SW480 (cell line): ENCODE measurements around the gene FOXP1.

ENCODE experiments used
- DNase-seq: peaks from one replicate; pipeline ENCODE4 v3.0.0-alpha.2; 2016; ENCODE audit warnings: low spot score

Gene FOXP1

DNA sequence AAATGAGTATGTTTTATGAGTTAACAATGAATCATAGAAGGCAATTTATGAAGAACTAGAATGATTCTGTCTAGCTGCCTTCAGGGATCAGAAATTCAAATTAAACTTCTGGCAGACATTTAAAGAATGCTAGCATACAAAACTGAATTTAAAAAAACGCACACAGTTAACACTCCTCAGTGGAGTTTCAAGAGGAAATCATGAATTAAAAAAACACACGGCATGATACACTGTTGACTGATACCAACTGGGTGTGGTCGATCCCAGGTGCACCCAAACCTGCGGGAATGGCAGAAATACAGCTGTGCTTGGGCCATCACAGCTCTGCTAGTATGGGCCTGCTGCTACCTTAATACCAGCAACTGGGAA, 526.0 kb downstream of the FOXP1 start:
- DNase-seq: peak; percentile 44

DNA sequence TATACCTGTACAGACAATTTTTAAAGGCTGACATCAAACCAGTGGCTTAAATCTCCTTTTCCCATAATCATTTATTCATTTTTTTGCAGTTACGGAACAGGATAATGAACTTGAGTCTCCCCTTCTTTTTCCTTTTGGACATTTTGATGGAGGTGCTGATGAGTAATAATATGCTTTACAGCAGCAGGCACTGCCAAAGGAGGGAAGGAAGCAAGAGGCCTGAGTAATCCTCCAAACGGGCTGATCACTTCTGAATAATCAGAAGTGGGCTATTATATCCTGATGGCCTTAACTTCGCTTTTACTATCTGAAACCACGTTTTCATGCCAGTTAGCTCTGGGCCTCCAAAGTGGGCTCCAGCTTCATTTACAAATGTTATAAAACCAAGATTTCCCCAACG, 527.2 kb downstream of the FOXP1 start:
- no peak for DNase-seq

DNA sequence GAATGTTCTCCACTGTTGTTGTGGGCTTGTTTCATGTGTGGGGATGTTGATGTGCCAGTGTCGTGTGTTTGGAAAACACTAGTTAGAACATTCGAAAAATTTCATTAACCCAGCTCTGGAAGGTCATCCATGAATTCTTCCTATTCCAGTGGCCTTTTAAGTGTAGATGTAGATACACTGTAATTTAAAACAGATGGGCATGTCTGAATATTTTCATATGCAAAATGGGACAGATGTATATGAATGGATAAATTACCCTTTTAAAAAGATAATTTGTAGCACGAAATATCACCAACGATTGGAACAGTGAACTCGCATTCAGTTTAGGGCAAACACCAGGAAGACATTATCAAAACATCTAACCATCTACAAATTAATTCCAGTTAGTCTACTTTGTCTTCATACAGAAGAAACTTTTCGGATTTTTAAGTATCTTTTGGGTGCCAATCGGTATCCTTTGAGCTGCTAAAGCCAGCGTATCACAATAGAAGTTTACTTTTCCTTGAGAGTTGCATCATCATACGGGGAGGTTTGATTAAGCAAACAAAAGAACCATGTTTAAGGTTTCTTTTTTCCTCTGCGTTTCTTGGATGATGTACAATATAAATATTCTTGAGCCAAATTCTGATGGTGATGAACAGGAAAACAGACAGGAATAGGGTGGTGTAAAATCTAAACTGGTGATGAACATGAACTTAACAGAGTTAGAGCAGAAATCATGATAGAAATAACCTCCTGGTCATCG, 528.1 kb downstream of the FOXP1 start:
- no peak for DNase-seq

DNA sequence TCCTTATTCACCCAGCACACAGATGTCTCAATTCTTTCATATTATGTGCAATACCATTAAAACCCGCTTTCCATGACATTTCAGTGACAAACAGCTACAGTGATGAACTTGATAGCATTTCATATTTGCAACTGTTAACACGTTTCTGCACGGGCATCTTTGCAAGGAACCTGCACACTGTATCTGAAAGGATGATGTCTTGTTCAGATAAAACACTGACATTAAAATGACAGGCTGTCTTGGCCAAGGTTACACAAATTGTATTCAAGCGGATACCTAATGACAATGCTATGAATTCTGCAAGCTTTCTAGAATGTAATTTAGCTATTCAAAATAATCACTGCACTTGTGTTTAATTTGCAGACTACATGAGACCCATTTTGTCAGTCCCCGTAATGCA, 529.2 kb downstream of the FOXP1 start:
- no peak for DNase-seq

DNA sequence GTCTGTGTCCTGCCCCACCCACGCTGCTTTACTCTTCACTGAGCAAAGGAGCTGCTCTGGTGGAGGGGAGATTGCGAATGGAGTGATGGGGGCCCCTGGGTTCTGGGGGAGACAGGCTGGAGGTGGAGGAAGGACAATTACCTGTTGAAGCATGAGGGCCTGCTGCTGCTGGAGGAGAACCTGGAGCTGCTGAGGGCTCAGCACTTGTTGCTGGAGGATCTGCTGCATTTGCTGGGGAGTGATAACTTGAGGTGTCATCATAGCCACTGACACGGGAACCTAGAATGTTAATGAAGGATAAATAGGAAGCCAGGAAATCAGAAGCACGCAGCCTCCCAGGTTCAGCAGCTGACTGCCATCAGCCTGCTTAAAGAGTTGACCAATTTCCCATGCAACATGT, 530.0 kb downstream of the FOXP1 start:
- DNase-seq: no peak

DNA sequence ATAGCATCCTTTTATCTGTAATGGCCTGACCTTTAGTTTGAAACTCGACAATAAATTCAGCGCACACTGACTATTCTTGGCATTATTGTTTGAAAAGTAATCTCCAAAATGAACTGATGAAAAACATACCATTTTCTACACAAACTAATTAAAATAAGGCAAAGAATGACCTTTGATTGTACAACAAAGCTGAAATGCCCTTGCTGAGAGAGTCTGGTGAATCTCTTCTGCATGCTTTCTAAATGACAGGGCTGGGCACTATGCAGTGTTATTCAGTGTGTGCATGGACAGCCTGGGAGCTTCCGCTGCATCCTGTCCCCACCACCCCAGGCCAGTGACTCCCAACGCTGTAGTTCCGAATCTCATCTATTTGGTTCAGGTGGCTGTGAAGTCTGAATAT, 530.8 kb downstream of the FOXP1 start:
- DNase-seq: no peak

DNA sequence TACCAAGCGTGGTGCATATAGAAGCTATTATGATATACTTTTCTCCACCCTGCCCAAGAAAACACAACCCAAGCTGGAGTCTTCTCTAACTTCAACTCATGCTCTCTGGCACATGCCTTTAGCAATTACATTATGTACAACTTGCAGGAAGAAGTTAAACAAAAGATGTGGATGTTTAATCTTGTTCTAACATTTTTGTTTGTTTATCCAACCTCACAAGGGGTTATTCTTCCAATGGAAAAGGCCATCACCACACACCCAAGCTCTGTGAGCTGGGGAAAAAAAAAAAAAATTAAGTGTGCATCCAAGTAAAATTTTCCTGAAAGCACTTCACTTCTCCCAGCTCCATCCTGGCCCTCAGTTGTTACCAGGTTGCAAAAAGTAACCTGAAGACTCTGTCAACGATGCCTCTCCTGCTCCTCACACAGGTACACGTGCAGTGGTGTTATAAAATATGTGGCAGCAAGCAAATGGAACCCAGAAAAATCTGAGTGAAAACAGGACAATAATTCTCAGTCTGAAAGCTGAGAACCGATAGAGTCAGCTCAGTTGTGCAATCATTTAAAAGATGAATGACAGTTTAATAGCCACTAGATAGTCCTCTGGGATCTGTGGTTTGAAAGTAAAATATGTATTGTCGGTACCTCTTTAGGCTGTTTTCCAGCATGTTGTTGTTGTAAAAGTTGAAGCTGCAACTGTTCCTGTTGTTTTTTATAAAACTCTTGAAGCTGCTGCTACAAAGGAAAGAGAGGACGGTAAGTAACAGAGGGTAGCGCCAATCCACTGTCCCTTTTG, 531.4 kb downstream of the FOXP1 start:
- DNase-seq: peak; percentile 46

DNA sequence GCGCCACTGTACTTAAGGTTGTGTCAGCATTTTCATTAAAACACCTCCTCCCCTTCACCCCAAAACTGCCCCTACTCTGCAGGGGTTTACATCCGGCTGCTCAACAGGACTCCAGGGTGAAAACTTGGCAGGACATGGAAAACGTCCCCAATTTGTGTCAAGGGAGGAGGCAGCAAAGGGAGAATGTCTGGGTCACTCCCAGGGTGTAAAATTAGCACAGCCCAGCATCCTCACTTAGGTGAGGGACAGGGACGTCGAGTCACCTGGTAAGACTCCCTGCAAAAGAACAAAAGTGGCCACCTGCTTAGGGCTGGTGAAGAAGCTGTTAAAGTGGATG, 532.3 kb downstream of the FOXP1 start:
- no peak for DNase-seq

DNA sequence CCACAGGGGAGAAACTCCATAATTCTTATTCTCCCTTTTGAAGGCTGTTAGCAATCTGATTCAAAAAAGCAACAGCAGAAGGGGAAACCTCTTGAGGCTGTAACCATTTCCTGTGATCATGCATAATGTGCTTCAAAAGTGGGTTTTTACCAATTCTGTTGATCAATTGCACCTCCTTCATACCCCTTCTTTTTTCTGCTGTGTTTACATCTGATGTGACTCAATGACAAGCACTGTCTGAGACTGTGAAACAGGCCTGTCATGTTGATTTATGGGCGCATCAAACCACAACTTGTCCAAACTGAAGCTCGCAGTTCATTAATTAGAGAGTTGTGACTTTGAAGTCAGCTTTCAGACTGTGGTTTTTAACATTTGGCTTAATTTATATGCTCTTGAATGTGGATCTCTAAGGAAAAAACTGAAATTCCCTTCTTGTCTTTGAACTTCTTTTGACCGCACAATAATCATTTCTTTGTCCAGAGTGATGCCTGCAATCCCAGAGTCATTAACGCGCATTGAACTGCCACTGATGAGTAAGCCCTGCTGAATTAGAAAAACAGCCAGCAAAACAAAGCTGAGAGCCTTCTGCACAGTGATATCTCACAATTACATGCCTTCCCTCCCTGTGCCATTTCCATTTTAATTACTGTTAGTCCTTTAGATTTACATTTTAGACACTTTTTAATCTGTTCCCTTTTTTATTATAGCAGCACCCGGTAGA, 532.8 kb downstream of the FOXP1 start:
- peak; percentile 93 for DNase-seq

DNA sequence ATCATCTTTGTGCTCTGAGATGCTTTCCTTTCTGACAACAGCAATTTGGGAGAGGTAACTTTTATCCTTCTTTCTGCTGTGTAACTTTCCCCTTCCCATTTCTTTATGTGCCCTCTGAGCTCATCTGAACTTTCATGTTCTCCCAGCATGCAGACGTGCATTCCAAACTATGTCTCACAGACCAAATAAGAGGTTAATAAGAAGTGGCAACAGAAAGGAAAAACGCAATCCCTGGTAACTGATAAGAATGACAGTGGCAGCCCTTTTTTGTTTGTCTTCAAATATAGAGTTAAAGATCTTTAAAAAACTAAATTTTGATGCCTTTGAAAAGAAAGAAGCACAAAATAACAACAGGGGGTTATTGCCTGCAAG, 533.4 kb downstream of the FOXP1 start:
- DNase-seq: no peak

DNA sequence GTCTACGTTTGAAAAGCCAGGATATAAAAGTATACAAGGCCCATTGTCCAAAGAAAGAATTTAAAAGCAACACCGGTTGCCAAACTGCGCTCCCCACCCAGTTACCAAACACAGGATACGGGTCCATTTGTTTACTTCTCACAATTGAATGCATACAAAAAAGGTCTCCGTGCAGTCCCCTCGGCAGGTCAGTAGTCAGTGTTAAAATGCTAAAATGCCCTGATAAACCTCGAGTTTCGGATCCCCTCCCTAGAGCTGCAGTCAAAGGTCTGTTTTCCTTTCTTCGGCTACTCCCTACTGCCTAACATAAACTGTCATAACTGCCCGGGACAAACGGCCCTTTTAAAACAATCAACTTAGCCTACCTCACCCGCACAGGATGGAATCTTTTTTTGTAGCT, 534.6 kb downstream of the FOXP1 start:
- no peak for DNase-seq

DNA sequence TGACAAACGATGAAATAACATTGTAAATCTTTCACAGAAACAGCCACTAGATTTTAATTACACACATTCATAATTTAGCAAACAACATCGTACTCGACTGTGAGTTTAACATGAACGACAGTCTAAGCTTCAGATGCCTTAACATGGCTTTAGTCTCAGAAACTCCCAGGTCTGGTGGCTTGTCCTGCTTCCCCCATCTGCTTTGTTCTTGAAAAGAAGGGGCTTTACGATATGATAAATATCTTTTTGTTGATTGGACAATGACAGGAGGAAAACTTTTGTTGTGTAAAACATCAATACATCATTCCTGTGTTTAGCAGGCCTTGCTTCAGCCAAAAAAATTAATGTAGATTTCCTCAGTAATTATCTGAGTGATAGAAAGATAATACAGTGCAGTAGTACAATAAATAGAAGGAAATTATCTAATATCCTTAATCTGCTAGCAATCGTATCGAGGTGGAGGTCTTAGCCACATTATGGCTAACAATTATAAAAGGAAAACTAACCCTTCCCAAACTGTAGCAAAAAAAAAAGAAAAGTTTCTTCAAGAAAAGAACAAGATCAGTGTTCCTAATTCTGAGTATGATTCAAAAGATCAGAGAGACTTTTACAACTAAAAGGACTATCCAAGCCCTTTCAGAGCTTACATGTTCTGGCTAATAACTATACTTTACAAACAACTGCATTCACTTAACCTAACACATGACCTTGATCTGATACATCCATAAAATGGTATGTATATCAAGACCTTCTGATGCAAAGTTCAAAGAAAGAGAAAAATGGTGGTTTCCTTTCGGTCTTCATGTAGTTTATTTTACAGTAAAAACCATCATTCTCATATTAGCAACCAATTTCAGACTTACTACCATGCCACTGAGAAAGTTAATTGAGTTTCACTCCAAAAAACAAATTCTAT, 535.7 kb downstream of the FOXP1 start:
- no peak for DNase-seq

DNA sequence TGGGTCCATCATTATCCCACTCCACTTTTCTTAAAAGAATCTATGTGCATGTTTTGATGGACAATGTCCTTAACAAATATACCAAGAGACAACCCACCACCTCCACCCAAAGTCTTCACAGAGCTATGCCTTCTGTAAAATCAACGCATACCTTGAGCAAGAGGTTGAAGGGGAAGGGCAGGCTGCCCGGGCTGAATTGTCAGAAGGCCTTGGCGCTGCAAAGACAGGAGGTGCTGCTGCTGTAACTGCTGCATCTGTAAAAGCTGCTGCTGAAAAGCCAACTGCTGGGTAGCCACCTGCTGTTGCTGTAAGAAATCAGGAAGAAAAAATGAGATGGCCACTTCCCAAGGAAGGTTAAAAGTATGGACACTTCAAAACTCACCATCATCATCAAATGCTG, 536.7 kb downstream of the FOXP1 start:
- no peak for DNase-seq

DNA sequence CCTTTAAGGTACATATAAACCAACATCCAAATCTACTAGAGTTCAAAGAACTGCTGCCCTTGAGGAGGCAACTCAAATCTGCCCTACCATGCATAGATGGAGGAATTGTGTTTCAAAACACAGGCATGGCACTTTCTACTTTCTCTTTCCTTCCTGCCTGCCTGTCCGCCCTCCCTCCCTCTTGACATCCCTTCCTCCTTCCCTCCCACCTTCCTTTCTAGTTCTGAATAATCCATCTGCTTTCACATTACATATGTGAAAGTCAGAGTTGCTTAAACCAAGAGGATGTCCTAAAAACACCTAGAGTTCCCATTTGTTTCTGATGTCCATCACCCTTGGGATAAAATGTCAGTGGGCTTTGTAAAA, 537.6 kb downstream of the FOXP1 start:
- no peak for DNase-seq

DNA sequence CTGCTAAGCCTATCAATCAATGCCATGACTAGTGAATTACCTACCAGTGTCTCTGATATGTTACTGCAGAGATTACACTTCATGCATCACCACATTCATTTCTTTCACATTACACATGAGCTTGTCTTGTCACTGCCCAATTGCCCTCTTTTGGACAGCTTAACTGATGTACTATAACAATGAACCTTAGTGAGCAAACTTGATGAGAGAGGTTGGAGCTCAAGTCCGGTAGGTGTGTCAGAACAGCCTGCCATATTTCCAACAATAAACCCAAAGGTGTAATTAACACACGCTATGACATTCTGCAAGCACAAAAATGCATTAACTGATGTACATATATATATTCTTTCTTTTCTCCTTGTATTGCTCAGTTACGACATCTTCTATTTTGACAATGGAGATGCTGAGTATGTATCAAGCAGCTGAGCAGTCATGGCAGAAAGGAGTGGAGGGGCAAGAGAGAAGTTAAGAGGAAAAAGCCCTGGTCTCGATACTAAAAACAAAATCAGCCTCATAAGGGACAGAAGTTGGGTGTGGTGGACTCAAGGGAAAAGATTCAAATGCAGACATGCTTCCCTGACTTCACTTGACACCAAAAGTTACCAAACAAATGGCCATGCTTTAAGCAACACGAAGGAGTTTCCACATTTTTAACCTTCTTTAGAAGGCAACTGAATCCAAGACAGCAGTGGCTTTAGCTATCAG, 538.2 kb downstream of the FOXP1 start:
- DNase-seq: no peak

DNA sequence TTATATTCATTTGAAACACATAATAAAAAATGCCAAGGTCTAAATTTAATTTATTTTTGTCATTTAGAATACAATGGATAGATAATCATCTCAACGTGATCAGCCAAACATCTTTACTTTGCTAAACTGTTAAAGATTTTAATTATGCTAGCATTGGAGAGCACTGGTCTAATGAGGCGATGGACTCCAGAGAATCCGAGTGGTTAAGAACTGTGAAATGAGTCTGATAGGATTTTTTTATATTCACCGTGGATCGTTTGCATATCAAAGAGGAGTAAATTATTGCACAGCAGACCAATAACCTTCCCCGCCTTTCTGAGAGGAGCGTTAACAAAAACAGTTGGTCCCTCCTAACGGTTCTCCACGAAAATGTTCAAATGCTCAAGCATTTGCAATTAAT, 540.8 kb downstream of the FOXP1 start:
- DNase-seq: no peak

DNA sequence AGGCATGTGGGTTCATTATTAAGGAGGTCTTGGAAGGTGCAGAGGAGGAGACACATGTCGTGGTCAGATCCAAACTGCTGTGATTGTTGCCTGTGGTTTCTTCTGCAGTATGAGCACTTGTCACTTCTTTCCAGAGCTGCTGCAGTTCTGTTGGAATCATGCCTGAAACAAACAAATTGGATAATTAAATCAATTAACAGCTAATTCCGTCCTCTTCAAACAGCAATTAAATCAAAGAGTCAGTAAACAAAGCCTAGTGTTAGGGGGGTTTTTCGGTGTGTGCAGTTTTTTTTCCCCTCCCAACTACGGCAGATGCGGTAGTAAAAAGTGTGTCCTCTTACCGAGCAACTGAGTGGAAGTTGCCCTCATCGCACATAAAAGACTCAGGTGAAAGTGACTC, 542.2 kb downstream of the FOXP1 start:
- DNase-seq: no peak

DNA sequence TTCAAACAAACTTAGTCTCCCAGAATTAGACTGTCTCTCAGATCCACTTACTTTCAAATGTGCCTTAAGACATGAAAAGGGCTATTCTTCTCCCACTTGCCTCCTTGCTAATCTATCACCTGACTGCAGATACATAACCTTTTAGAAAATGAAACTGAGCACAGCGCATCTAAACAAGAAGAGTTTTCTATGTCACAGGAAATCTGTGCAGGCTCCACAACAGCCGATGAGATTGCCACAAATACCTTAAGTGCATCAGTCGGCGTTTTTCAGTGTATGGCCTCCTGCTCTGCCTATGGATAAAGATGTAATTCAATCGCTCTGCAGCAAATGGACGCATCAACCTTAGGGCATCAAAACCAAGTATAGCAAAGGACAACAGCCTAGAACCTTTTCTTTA, 544.2 kb downstream of the FOXP1 start:
- no peak for DNase-seq

DNA sequence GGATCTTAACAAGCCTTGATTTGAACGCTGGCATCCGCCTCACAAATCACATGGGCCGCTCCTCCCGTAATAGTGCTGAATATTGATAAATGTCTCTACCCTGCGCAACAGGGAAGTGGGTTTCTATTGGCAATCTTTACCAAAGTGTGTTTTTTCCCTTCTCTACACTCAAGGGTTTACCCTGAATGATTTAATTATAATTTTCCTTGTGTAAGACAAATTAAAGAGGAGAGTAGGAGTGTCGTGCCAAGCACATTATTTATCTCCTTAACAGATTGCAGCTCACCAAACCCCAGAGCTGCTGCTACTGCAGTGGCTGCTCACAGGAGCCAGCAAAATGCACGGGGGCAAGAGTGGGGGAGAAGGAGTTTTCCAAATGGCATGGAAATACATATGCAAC, 545.8 kb downstream of the FOXP1 start:
- DNase-seq: no peak

DNA sequence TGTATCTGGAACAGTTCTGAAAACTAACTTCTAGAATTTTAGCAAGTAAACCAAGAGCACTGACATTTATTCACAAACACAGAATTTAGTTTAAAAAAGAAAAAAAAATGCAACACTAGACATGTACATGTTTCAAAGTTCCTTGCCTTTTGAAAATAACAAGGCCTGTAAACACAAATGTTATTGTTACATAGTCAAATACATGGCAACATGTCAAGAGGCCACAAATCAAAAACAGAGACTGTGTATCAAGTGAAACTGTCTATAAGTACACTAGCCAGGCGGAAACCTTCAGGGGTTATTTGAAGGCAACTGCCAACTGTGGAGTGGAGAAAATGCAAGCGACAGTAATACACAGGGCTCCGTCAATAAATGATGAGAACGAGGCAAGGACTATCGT, 547.6 kb downstream of the FOXP1 start:
- no peak for DNase-seq

DNA sequence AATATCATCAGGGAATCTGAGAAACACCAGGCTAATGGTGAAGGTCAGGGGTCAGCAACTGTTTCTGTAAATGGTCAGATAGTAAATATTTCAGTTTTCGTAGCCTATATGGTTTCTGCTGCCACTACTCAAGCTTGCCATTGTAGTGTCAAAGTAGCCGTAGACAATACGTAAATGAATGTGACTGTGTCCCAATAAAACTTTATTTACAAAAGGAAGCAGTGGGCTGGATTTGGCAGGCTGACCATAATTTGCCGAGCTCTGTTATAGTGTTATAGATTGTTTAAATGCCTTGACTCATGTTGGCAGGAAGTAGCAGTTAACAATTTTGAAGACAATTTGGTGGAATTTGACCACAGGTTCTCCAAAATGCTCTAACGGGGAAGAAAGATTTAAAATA, 548.2 kb downstream of the FOXP1 start:
- DNase-seq: no peak
